Ishikawa (cell line): Measurements from ENCODE around the gene LINGO3.

Source experiments
- CEBPB ChIP-seq: IDR thresholded peaks from 2 replicates; pipeline ENCODE4 v1.6.1; 2012
- CREB1 ChIP-seq: IDR thresholded peaks from 2 replicates; pipeline ENCODE4 v1.6.1; 2012; ENCODE audit warnings: low read depth
- EGR1 ChIP-seq: IDR thresholded peaks from 2 replicates; pipeline ENCODE4 v1.6.1; 2012
- EP300 ChIP-seq: IDR thresholded peaks from 2 replicates; pipeline ENCODE4 v1.6.1; 2012; ENCODE audit warnings: borderline replicate concordance
- FOXM1 ChIP-seq: IDR thresholded peaks from 2 replicates; pipeline ENCODE4 v1.6.1; 2012; ENCODE audit warnings: low read depth, borderline replicate concordance
- NFIC ChIP-seq: IDR thresholded peaks from 2 replicates; pipeline ENCODE4 v1.6.1; 2012
- RAD21 ChIP-seq: IDR thresholded peaks from 2 replicates; pipeline ENCODE4 v1.6.1; 2012; ENCODE audit warnings: low read depth
- TAF1 ChIP-seq: IDR thresholded peaks from 2 replicates; pipeline ENCODE4 v1.6.1; 2012; ENCODE audit warnings: low read depth, mild to moderate bottlenecking
- TCF12 ChIP-seq: IDR thresholded peaks from 2 replicates; pipeline ENCODE4 v1.6.1; 2012; ENCODE audit warnings: low read depth
- TEAD4 ChIP-seq: IDR thresholded peaks from 2 replicates; pipeline ENCODE4 v1.6.1; 2012
- YY1 ChIP-seq: IDR thresholded peaks from 2 replicates; pipeline ENCODE4 v1.6.1; 2012; ENCODE audit warnings: low read depth
- ZBTB7A ChIP-seq: IDR thresholded peaks from 2 replicates; pipeline ENCODE4 v1.6.1; 2012; ENCODE audit warnings: low read depth
- TF ChIP-seq, protein P1 (sequence below): IDR thresholded peaks from 2 replicates; pipeline ENCODE4 v1.6.1; 2012
- TF ChIP-seq, protein P2 (sequence below): IDR thresholded peaks from 2 replicates; pipeline ENCODE4 v1.6.1; 2012; ENCODE audit warnings: low read depth, mild to moderate bottlenecking
- TF ChIP-seq, protein P3 (sequence below): IDR thresholded peaks from 2 replicates; pipeline ENCODE4 v1.6.1; 2012

Gene LINGO3

GRCh38 chr19:2294687-2295335 is 13.1 kb downstream of the LINGO3 start:
- TF ChIP-seq ZBTB7A (no peak), RAD21 (no peak), CEBPB (no peak), TEAD4 (no peak), TCF12 (no peak), EP300 (no peak), TAF1 (no peak), FOXM1 (no peak), EGR1 (no peak), YY1 (no peak), NFIC (no peak)
- TF ChIP-seq, protein P1, sequence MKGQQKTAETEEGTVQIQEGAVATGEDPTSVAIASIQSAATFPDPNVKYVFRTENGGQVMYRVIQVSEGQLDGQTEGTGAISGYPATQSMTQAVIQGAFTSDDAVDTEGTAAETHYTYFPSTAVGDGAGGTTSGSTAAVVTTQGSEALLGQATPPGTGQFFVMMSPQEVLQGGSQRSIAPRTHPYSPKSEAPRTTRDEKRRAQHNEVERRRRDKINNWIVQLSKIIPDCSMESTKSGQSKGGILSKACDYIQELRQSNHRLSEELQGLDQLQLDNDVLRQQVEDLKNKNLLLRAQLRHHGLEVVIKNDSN: no peak
- TF ChIP-seq, protein P2, sequence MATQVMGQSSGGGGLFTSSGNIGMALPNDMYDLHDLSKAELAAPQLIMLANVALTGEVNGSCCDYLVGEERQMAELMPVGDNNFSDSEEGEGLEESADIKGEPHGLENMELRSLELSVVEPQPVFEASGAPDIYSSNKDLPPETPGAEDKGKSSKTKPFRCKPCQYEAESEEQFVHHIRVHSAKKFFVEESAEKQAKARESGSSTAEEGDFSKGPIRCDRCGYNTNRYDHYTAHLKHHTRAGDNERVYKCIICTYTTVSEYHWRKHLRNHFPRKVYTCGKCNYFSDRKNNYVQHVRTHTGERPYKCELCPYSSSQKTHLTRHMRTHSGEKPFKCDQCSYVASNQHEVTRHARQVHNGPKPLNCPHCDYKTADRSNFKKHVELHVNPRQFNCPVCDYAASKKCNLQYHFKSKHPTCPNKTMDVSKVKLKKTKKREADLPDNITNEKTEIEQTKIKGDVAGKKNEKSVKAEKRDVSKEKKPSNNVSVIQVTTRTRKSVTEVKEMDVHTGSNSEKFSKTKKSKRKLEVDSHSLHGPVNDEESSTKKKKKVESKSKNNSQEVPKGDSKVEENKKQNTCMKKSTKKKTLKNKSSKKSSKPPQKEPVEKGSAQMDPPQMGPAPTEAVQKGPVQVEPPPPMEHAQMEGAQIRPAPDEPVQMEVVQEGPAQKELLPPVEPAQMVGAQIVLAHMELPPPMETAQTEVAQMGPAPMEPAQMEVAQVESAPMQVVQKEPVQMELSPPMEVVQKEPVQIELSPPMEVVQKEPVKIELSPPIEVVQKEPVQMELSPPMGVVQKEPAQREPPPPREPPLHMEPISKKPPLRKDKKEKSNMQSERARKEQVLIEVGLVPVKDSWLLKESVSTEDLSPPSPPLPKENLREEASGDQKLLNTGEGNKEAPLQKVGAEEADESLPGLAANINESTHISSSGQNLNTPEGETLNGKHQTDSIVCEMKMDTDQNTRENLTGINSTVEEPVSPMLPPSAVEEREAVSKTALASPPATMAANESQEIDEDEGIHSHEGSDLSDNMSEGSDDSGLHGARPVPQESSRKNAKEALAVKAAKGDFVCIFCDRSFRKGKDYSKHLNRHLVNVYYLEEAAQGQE: no peak

DNA sequence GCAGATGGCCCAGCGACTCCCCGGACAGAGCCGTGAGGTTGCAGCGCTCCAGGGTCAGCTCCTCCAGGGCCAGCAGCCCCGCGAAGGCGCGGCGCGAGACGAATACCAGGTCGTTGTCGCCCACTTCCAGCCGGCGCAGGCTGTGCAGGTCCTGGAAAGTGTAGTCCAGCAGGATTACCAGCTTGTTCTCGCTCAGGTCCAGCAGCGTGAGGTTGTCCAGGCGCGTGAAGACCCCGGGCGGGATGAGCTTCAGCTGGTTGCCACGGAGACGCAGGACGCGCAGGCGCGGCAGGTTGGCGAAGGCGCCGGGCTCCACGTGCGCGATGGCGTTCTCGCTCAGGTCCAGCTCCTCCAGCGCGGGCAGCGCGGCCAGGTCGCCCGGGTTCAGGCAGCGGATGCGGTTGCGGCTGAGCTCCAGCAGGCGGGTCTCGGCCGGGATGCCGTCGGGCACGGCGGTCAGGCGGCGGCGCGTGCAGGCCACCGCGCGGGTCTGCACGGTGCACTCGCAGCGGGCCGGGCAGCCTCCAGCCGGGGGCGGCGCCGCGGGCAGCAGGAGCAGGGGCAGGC is 16.7 kb downstream of the LINGO3 start:
- TF ChIP-seq CREB1 (no peak), NFIC (no peak), EP300 (no peak), TAF1 (no peak), YY1 (no peak), TCF12 (no peak; the same call in 1 of the 2 replicates)
- TF ChIP-seq, protein P1: peak; percentile 20; the same call in 1 of the 2 replicates
- TF ChIP-seq, protein P2: no peak
- TF ChIP-seq, protein P3, sequence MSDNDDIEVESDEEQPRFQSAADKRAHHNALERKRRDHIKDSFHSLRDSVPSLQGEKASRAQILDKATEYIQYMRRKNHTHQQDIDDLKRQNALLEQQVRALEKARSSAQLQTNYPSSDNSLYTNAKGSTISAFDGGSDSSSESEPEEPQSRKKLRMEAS: peak; percentile 97

DNA sequence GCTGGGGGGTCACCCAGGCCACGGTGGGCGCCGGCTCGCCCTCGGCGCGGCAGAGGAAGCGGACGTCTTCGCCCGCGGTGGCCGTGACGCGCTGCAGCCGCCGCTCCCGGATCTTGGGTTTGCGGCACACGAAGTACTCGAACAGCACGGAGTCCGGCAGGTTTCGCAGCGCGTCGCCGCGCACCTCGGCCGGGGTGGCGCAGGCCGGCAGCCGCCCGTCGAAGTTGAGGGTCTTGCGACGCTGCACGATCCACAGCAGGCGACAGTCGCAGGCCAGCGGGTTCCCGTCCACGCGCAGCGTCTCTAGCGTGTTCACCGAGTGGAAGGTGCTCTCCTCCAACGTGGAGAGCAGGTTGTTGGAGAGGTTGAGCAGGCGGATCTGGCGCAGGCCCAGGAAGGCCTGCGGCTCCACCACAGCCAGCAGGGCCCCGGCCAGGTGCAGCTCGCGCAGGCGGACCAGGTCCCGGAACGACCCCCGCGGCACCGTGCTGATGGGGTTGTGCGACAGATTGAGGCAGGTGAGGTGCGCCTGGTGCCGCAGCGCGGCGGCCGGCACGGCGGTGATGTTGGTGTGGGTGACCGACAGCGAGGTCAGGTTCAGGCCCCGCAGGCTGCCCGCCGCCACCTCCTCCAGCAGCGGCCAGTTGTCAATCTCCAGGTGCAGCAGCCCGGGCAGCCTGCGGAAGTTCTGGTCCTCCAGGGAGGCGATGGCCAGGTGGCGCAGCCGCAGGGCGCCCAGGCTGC is 17.3 kb downstream of the LINGO3 start:
- TF ChIP-seq TCF12: peak; percentile 10; the same call in 1 of the 2 replicates
- peak; percentile 1; the same call in 1 of the 2 replicates for TF ChIP-seq TEAD4
- TF ChIP-seq, protein P3: peak; percentile 68; the same call in 1 of the 2 replicates
- TF ChIP-seq ZBTB7A: peak; percentile 36; the same call in 1 of the 2 replicates
- no peak for TF ChIP-seq YY1
- no peak for TF ChIP-seq RAD21
- TF ChIP-seq EGR1: no peak
- TF ChIP-seq NFIC: peak; percentile 56

GRCh38 chr19:2289714-2290435 is 18.1 kb downstream of the LINGO3 start:
- TF ChIP-seq, protein P3: no peak; the same call in none of the 2 replicates
- 0 out of 2 replicates have a peak, but pooled peaks have one; percentile 16 for TF ChIP-seq TAF1
- TF ChIP-seq YY1: 0 out of 2 replicates have a peak, but pooled peaks have one; percentile 41
